ENCODE results near the gene TDG. TPM values are rescaled to one million over a fixed set of nuclear protein-coding genes. Genes with fewer than 3 reads are reported as not detected.

TDG gene
- total RNA-seq, 1 donor = 45.8 TPM

- H3K4me3 ChIP-seq (ENCODE audit: low read depth, low read length) = no peak overlapping the region
- DNase-seq (ENCODE audit: low read depth) = no peak
- no peak for TF ChIP-seq CTCF (IDR thresholded peaks at IDR 0.05; ENCODE audit: insufficient read depth, low read depth, low read length)
Measured at GRCh38 chr12:103975368-103975767, 9.7 kb downstream of the TDG start.

- TF ChIP-seq CTCF (IDR thresholded peaks at IDR 0.05; ENCODE audit: insufficient read depth, low read depth, low read length) = no peak
- no peak overlapping the region for H3K4me3 ChIP-seq (ENCODE audit: low read depth, low read length)
- no peak for DNase-seq (ENCODE audit: low read depth)
Measured at GRCh38 chr12:103978384-103978982, 12.8 kb downstream of the TDG start.

GRCh38 chr12:103986829-103987228 lies 21.2 kb downstream of the TDG start:
- H3K4me3 ChIP-seq (ENCODE audit: low read depth, low read length) = no peak overlapping the region
- peak; percentile 34 for DNase-seq (ENCODE audit: low read depth)
- TF ChIP-seq CTCF (IDR thresholded peaks at IDR 0.05; ENCODE audit: insufficient read depth, low read depth, low read length) = no peak

- TF ChIP-seq CTCF (IDR thresholded peaks at IDR 0.05; ENCODE audit: insufficient read depth, low read depth, low read length) = no peak
- no peak for DNase-seq (ENCODE audit: low read depth)
- H3K4me3 ChIP-seq (ENCODE audit: low read depth, low read length) = no peak overlapping the region
Measured at GRCh38 chr12:103994235-103994634, 28.6 kb downstream of the TDG start.

GRCh38 chr12:103996595-103996994 lies 30.9 kb downstream of the TDG start:
- no peak overlapping the region for H3K4me3 ChIP-seq (ENCODE audit: low read depth, low read length)
- DNase-seq (ENCODE audit: low read depth) = no peak
- no peak for TF ChIP-seq CTCF (IDR thresholded peaks at IDR 0.05; ENCODE audit: insufficient read depth, low read depth, low read length)

- H3K4me3 ChIP-seq (ENCODE audit: low read depth, low read length) = no peak overlapping the region
- no peak for TF ChIP-seq CTCF (IDR thresholded peaks at IDR 0.05; ENCODE audit: insufficient read depth, low read depth, low read length)
- peak; percentile 20 for DNase-seq (ENCODE audit: low read depth)
Measured at GRCh38 chr12:103997286-103997900, 31.7 kb downstream of the TDG start.

- no peak overlapping the region for H3K4me3 ChIP-seq (ENCODE audit: low read depth, low read length)
- no peak for TF ChIP-seq CTCF (IDR thresholded peaks at IDR 0.05; ENCODE audit: insufficient read depth, low read depth, low read length)
- DNase-seq (ENCODE audit: low read depth) = no peak
Measured at GRCh38 chr12:103998976-103999375, 33.3 kb downstream of the TDG start.

All from fibroblast of villous mesenchyme (primary cell).